GM21360 (cell line): Measurements from ENCODE around the gene SIRPB2.

Source experiments
- ATAC-seq: cut with Tn5 transposase; IDR thresholded peaks from one replicate; pipeline ENCODE4 v1.9.1; 2021; ENCODE audit warnings: mild to moderate bottlenecking, moderate library complexity; ENCODE audit not compliant: unreplicated experiment

Gene SIRPB2

DNA sequence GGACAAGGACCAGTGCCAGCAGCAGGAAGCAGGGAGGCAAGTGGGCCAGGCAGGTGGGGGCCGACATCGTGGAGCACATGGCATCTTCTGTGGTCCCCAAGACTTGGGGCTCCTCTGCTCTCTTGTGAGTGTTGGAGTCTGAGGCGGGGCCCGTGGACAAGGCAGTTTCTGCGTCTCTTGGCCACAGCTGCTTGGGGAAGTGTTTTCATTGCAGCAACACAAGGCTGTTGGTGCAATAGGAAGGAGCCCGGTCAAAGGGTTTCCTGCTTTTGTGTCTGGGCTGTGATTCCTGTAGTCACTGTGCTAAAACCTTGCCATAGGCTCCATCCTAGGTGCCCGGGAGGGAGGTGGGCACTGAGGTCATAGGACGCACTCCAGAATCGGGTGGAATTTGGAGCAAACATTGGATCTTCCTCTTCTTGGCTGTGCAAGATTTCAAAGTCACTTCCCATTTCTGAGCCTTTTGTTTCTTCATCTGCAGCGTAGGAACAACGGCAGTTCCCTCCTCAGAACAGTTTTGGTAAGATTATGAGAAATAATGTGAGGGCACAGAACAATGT lies at the start of gene SIRPB2:
SIRPB2 (minus strand) TSS at position 140 of the 560 bp plus-strand sequence; CDS start at position 79, 61 bp downstream.
- ATAC-seq: no peak

DNA sequence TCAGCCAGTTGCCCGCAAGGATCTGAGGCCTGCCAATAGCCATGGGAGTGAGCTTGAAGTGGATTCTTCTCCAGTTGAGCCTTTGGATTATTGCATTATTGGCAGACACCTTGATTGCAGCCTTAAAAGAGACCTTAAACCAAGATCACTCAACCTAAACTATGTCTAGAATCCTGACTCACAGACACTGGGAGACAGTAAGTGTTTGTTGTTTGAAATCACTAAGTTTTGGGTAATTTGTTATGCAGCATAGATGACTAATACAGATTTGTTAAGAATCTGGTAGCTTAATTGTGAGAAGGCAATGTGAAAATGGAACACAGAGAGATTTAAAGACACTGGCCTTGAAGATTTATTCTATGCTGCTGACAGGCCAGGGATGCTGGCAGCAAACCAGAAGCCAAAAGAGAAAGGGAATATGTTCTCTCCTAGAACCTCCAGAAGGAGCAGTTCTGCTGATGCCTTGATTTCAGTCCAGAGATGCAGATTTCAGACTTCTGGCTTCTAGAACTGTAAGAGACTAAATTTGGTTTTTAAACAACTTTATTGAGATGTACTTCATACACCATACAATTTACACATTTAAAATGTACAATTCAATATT lies 48.7 kb upstream of the SIRPB2 start:
- no peak for ATAC-seq

DNA sequence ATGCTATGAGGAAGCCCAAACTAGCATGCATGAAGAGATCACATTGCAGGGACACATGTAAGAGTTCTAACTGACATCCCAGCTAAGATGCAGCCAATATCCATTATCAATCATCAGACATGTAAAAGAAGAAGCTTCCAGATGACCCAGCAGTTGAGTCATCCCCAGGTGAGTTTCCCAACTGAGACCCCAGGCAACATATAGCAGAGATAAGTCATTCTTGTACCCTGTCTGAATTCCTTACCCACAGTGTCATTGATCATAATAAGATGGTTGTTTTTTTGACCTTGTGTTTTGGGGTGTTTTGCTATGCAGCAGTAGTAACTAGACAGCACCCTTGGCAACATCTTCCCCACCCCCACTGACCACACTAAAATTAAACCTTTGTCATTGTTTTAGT lies 47.4 kb upstream of the SIRPB2 start:
- ATAC-seq: no peak

DNA sequence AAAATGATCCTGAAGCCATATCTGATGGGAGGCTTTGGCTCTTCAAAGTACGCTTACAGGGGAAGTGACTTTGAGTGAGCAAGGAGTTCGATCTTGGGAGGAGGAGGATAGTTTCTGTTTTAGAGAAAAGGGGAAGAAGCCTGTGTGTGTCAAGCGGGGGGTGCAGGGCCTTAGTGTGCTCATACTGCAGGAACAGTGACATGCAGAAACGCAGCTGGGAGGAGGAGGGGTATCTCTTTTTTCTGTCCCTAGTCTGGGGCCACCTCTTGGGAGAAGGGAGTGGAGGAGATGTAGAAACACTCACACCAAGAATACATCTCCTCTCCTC lies 46.5 kb upstream of the SIRPB2 start:
- no peak for ATAC-seq

DNA sequence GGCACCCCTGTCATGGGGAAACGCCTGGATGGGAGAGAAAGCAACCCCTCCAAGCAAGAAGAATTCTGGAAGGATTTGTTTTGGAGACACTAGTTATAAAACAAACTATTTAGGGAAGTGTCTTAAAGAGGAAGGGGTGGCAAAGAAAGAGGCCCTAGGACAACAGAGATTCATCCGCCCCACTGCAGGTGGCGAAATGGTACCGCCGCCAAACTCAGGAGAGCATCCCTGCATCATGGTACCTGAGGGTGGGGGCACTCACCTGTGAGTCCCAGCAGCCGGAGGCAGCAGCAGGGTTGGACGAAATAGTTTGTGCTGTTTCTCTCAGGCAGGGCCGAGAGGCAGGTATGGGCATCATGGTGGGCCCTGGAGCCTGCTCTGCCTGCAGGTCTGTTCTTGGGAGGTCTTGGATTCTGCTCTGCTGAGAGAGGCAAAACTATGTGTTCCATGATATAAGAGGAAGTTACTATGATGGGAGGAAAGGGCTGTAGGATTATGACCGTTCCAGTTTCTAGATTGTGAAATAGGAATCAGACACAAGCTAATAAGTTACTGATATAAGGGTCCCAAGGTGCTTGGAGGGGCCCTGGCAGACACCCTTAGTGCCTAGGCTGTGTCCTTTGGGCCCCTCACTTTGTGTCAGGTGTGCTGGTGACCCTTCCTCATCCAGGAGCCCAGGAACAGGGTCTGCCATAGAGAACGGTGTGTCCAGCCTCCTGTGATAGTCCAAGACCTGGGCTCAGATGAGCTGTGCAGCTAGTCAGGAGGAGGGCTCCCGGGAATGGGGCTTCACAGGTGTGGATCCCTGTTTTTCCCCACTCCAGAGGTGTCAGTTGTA lies 45.9 kb upstream of the SIRPB2 start:
- ATAC-seq: no peak

DNA sequence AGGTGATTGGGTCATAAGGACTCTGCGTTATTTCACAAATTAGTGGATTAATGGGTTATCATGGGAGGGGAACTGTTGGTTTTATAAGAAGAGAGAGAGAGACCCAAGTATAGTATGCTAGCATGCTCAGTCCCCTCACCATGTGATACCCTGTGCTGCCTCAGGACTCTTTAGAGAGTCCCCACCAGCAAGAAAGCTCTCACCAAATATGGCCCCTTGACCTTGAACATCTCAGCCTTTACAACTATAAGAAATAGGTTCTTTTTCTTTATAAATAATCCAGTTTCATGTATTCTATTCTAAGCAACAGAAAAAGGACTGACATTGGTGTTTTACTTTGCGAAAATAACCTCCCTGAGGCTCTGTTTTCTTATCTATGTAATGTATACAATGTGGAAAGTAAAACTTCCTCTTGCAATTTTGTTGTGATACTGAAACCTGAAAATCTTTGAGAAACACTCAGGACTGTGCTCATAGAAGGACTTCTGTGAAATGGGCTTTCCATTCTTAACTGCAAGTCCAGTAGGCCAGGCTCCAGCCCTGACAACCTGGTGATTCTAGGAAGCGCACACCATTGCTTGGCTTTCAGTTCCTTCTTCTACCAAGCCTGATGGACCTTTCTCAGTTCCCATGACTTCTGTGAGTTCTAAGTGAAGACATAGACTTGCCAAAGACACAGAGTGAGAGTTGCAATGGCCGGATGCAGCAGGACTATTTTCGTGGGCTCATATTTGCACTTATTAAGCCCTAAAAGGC lies 44.4 kb upstream of the SIRPB2 start:
- ATAC-seq: peak; percentile 89

DNA sequence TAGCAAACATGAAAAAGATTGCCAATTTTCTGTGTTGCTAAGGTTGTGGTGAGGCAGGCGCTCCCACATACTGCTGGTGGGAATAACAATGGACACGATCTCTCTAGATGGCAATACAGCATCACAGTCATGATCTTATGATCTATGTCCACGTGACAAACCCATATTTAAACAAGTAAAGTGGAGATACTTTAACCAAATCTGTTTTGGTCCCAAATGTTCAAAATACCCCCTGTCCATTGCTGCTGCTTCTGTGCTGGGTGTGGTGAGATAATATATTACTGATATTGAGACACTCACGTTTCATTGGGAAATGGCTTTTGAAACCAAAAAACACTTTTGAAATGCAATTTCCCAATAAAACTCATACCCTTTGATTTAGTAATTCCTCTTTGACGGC lies 43.3 kb upstream of the SIRPB2 start:
- no peak for ATAC-seq

DNA sequence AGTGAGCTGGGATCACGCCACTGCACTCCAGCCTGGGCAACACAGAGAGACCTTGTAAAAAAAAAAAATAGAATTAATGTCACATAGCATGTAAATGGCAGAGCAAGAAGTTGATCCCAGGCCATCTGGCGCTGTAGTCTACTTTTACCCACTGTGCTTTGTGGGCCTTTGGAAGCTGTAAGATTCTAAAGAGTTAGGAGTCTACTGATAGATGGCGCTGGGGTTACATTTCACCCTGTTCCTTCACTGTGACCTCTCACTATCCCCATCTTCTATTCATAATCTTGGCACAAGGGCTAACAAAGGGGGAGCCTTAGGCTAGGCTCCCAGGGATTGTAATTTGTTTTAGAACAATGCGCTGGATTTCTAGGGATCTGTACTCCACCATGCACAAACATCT lies 41.8 kb upstream of the SIRPB2 start:
- ATAC-seq: no peak

DNA sequence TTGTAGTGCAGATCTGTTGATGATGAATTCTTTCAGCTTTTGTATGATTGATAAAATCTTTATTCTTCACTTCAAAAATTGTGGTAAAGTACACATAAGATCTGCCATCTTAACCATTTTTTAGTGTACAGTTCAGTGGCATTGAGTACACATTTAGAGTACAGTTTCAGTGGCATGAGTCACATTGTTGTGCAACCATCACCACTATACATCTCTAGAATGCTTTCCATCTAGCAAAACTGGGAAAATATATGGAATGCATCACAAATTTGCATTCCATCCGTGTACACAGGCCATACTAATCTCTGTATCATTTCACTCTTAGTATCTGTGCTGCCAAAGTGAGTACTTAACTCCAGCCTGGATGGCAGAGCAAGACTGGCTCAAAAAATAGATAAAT lies 37.6 kb upstream of the SIRPB2 start:
- ATAC-seq: no peak

DNA sequence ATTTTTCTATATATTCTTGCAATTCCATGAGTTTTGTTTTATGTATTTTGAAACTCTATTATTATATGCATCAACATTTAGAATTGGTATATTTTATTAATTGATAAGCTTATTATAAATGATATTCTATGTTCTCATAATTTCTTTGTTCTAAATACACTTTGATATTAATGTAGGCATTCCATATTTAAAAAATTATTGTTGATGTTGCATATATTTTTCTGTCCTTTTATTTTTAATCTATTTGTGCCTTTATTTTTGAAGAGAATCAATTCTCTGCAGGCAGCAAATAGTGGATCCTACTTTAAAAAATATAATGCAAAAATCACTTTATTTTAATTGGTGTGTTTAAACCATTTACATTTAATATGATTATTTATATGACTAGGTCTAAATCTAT lies 36.7 kb upstream of the SIRPB2 start:
- no peak for ATAC-seq

DNA sequence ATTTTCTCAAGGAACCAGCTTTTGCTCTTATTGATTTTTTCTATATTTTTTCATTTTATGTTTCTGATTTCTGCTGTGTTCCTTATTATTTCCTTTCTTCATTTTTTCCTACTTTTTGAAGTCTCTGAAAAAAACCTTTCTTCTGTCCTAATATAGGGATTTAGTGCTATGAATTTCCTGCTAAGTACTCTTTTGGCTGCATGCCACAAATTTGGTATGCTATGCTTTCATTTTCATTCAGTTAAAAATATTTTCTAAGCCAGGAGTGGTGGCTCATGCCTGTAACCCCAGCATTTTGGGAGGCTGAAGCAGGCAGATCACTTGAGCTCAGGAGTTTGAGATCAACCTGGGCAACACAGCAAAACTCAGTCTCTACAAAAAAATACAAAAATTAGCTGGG lies 35.7 kb upstream of the SIRPB2 start:
- ATAC-seq: no peak

DNA sequence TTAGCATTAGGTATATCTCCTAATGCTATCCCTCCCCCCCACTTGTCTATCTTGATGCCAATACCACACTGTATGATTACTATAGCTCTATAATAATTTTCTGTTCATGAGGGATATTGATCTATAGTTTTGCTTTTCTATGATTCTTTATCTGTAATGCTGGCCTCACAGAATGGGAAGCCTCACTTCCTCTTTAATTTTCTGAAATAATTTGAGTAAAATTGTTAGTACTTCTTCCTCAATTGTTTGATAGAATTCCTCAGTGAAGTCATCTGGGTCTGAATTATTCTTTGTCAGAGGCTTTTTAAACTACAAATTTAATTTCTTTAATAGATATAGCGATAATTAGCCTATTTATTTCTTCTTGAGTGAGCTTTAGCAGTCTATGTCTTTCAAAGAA lies 35.1 kb upstream of the SIRPB2 start:
- ATAC-seq: no peak

DNA sequence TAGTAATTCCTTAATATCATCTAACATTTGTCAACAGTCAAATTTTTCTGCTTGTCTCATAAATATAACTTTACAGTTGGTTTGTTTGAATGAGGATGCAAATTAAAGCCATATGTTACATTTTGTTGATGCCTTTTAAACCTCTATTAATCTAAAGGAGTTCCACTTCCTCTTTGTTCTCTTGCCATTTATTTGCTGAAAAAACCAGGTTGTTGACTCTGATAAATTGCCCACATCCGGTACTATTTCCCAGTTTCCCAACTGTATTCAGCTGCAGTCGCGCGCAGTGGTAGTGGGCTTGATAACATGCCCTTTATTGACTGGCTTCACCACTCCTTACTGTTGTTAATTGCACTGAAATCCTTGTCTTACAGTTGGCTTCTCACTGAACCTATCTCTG lies 32.8 kb upstream of the SIRPB2 start:
- ATAC-seq: no peak

DNA sequence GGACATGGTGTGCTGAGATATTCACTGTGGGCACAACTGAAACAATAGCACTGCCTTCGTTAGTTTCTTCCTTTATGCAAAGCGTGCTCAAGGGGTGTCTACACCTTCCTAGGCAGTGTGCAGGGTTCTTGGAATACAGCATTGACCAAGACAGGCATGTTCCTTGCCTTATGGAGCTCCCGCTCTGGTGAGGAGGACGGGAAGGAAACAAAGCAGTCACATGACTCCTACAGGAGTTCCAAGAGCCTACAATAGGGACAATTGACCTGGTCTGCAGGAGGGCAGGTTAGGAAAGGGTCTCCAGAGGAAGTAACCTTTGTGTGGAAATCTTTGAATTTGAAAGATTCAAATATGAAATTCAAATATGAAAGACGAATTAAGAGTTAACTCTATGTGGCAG lies 25.8 kb upstream of the SIRPB2 start:
- ATAC-seq: no peak

DNA sequence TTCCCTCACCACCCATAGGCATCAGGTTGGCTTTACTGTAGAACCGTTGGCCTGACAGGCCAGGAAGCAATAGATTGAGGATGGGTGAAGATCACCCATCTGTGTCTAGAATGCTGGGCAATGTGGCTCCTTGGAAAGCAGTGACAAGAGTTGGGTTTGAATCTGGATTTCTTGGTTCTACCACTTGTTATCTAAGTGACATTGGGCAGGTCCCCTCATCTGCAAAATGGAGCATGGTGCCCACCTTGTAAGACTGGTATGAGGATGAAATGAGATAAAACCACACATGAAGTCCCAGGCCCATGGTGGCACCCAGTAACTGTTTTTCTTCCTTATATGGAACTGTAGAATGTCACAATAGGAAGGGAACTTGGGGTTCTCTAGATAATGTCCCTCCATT lies 22.6 kb upstream of the SIRPB2 start:
- no peak for ATAC-seq

DNA sequence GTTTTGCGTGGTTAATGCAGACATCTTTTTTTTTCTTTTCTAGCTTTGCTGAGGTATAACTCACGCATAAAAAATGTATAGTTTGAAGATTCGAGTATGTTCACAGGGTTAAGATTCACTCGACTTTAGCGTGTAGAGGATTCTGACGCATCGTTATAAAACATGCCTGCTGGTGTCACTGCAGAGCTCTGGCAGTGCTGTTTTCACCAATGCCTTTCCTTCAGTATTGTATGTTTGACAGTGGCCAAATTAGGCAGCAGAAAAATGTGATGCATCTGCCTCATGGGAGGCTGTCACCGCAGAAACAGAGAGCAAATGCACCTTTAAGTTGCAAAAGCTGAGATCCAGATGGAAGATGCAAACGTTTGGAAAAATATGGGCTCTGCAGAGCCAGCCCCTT lies 18.0 kb upstream of the SIRPB2 start:
- no peak for ATAC-seq

DNA sequence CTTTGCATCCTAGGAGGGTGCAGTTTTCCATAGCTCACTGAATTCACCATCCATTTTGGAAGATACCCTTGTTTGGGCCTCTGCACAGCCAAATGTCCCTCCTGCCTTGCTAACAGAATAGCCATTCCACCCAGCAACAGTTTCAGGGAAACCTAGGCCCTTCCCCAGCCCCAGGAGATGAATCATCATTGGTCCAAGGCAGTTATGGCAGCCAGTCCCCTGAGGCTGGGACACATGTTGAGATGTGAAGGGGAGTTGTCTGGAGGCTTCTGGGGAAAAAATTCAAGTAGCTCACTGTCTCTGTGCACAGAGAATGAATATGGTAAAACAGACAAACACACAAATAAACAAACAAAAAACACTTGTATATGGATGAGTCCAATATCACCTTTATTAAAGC lies 17.4 kb upstream of the SIRPB2 start:
- ATAC-seq: no peak

DNA sequence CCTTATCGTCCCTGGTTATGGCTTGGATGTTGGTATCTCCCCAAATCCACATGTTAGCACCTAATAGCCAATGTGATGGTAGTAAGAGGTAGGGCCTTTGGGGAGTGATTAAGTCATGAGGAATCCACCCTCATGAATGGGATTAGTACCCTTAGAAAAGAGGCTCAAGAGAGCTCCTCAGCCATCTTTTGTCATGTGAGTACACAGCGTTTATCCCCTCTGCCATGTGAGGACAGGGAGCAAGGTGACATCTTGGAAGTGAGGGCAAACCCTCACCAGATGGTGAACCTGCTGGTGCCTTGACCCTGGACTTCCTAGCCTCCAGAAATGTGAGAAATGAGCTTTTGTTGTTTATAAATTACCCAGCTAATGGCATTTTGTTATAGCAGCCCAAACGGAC lies 16.1 kb upstream of the SIRPB2 start:
- ATAC-seq: no peak

DNA sequence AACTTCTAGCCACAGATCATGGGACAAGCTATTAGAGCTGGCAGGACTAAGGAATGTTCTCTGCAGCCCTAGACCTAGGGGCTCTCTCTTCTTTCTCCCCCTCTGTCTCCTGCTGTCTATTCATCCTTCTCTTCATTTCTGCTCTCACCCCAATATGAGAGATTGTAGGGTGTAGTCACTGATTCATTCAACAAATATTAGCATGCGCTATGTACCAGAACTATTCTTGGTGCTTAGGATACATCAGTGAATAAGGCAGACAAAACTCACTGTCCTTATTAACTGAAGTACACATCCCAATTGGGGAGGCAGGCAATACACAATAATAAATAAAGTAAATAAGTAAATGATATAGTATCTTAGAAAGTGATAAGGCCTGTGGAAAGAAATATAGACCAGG lies 14.7 kb upstream of the SIRPB2 start:
- ATAC-seq: no peak

DNA sequence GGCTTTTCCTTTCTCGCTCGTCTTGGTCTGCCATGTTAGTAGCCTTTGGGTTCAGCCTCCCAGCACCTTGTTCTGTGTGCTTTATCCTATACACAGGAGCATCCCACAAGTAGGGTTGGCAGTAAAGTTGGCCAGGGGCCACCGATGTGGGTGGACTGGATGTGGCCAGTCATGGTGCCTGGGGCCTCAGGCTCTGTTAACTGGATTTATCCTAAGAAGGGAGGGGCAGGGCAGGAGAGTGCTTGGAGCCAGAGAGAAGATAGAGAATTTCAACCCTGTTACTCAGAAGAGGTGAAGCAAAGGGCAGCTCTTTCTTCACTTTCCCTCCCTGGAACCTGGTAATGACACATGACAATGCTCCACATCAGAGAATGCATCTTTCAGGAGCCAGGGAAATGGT lies 14.1 kb upstream of the SIRPB2 start:
- no peak for ATAC-seq

DNA sequence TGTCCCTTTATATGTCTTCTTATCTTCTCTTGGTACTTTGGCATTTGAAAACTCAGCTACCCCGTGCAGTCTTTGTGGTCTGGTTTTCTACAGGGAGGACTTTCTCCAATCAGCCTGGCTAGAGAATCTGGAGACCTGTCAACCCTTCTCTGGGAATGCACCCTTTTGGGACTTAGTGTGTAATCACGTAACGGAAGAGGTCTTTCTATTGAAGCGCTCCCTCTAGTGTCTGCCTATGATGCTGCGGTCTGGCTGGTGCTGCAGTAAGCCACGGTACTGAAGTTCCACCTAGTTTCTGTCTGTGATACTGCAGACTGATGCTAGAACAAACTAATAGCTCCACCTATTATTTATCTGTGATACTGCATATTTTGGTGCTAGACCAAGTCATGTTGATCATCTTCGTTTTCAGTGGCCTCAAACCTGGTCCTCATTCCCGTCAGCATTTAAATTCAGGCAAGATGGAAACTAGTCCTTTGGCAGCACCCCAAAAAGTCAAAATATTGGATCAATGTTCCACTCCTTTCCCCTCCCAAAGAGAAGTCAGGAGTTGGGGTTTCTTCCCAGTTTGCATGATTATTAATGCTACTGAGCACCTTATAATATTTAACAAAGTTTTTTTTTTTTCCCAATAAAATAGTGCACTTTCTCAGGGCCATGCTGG lies 12.5 kb upstream of the SIRPB2 start:
- ATAC-seq: peak; percentile 97
